Activated CD4-positive, alpha-beta T cell treated with anti-CD3 and anti-CD28 coated beads for 36 hours (primary cell): ENCODE data around the gene GJB2. TPM values are rescaled to one million over a fixed set of nuclear protein-coding genes. Genes with fewer than 3 reads are reported as not detected.
A peak's percentile ranks its signal among the peaks of the same experiment; 100 is the strongest.
"Not testable (repeated sequence)": the region's sequence is repeated elsewhere in the genome, so short reads cannot be mapped to it uniquely, and the experiment has no call there.

Source experiments
- ATAC-seq: fragments of 200-7000 bp; cut with Tn5 transposase; one replicate; pipeline ENCODE4 v1.10.0; 2021; ENCODE audit warnings: mild to moderate bottlenecking, moderate library complexity
- CTCF ChIA-PET: fragments of 350-600 bp; sonication (Branson Sonifier 250); formaldehyde crosslinking; loops from one replicate; lab custom pipeline; 2021; ENCODE audit warnings: antibody characterized with exemption; lab: Charles Lee
- POLR2A ChIA-PET: fragments of 350-600 bp; sonication (Branson Sonifier 250); formaldehyde crosslinking; loops from one replicate; lab custom pipeline; 2021; ENCODE audit warnings: antibody characterized with exemption, inconsistent platforms; lab: Charles Lee
- DNase-seq: peaks from one replicate; pipeline ENCODE4 v3.0.0-alpha.2; 2020
- H3K27ac Mint-ChIP-seq: one replicate; pipeline ENCODE4 v1.8.0; 2021; ENCODE audit warnings: mixed read lengths
- H3K27me3 Mint-ChIP-seq: one replicate; pipeline ENCODE4 v1.8.0; 2021; ENCODE audit warnings: mixed read lengths
- H3K36me3 Mint-ChIP-seq: one replicate; pipeline ENCODE4 v1.8.0; 2021; ENCODE audit warnings: low read depth, mixed read lengths
- H3K4me1 Mint-ChIP-seq: one replicate; pipeline ENCODE4 v1.8.0; 2021; ENCODE audit warnings: mixed read lengths
- H3K4me3 Mint-ChIP-seq: one replicate; pipeline ENCODE4 v1.8.0; 2021; ENCODE audit warnings: mild to moderate bottlenecking, moderate library complexity, mixed read lengths
- H3K9me3 Mint-ChIP-seq: one replicate; pipeline ENCODE4 v1.8.0; 2021; ENCODE audit warnings: low read depth, mixed read lengths
- intact Hi-C, 2 experiments: fragments of 100-400 bp; cut with DNase I in 1 of 2; cut with micrococcal nuclease in 1 of 2; formaldehyde crosslinking; loops; one replicate each; pipeline versions ENCODE4 v1.14.2 to v1.15.1; 2022 to 2024; cut with DNase I, micrococcal nuclease
- total RNA-seq, 2 experiments: library from RNA; stranded (reverse); gene quantifications; one replicate each; pipeline ENCODE4 v1.2.3, GENCODE V29; 2021

The GJB2 gene
- total RNA-seq, 2 experiments from 2014 or later = 9.0 to 9.9 TPM

- DNase-seq (peak; percentile 76), ATAC-seq (peak; percentile 33)
- ChIA-PET CTCF (interaction anchor here (0.6 to 2.3 kb wide), 6 partner anchors 19 to 100 kb away, joined by 3 to 5 read pairs (median 4); no protein-coding TSS in a partner anchor), POLR2A (no interaction called here)
- Mint-ChIP-seq H3K4me3 (peak overlapping the region; percentile 75), H3K9me3 (no peaks in the 10 kb centered on the region), H3K4me1 (peaks cover 15% of the 10 kb centered on the region), H3K27ac (no peak overlapping the region), H3K27me3 (peaks cover 42% of the 10 kb centered on the region), H3K36me3 (no peaks in the 10 kb centered on the region)
- intact Hi-C loops = loop anchor here (1.0 to 10.0 kb wide), 2 partner anchors 297 to 817 kb away; no protein-coding TSS in a partner anchor
These were observed 31.3 kb downstream of the GJB2 start for GRCh38 chr13:20161275-20161950.

DNA sequence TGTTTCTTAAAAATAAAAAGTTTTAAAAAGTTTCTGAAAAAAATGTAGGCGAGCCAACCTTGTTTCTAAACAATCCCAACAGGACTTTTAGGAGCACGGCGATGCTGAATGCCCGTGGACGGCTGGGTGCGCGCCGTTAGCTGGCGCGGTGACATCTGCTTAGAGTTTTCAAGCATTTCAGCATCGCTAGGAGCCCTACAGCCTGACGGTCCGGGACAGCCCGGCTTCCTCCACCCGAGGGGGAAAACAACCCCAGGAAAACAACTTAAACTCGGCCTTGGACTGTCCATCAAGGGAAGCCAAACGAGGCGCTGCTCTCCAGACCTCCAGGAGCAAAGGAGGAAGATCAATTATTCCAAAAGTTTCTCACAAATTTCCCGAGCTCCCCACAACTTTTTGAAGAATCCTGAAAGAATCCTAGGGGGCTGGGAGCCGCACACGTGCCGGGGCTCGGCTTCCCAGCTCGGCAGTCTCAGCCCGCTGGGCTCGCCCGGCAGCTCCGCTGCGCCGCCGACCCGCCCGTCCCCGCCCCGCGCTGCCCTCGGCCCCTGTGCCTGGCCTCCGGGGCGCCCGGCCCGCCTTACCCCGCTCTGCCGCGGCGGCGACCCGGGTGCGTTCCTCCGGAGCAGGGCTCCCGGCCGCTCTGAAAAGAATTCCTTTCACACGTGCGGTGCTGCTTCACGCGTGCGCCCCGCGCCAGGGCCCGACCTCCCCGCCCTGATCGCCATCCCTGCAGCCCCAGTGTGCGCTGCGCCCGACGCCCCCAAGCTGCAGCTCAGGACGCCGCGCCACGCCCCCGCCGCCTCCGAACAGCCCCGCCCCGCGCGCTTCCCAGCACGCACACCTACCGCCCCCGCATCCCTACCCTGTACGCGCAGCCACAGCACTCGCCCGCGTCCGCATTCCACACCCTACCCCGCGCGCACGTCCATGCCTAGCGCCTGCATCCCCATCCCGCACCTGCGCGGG lies 32.1 kb downstream of the GJB2 start, which contains the start of gene GJA3:
Gene GJA3, minus strand, starts transcription at position 747 of the 969 bp plus-strand sequence. CDS start 17,764 bp downstream, outside the sequence.
- intact Hi-C loops = loop anchor here (1.0 to 10.0 kb wide), 2 partner anchors 296 to 816 kb away; no protein-coding TSS in a partner anchor
- POLR2A ChIA-PET = no interaction called here
- peak within 1 kb of the TSS; percentile 75 for H3K4me3 Mint-ChIP-seq
- ATAC-seq (peak; percentile 52), DNase-seq (peak; percentile 78)
- no peaks in the 10 kb centered on the region for H3K9me3 Mint-ChIP-seq
- no peak within 1 kb of the TSS for H3K27ac Mint-ChIP-seq
- CTCF ChIA-PET = interaction anchor here (0.7 to 2.3 kb wide), 11 partner anchors 14 to 573 kb away, joined by 3 to 6 read pairs (median 4); no protein-coding TSS in a partner anchor
- no peaks in the 10 kb centered on the region for H3K36me3 Mint-ChIP-seq
- H3K4me1 Mint-ChIP-seq = peaks cover 15% of the 10 kb centered on the region
- peaks cover 38% of the 10 kb centered on the region for H3K27me3 Mint-ChIP-seq

DNA sequence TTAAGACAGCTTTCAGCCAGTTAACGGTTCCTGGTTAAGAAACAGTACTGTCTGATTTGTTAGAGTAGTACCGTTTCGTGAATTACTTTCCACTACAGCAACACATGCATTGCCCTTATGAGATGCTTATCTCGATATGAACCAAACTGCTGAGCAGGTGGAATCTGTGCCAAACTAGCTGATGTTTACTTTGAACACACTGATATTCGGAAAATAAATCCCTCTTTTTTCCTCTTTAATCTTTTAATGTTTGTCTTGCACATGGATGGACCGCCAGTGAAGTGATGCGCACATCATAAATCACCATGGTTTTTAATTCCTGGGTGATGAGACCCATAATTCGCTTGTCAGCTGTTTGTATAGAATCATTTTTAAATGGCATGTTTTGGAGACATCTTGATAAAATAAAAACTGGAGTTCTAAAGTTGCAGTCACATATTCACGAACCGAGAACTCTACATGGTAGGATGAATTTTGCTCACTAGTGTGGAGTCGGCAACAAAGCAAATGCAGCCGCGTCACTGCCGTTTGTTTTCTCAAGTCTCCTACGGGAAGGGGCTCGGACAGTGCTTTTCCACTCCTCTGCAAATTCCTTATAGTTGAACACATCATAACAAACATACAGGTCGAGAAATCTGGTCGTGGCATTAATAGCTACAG lies 33.0 kb downstream of the GJB2 start:
- Mint-ChIP-seq H3K9me3 (no peaks in the 10 kb centered on the region), H3K27ac (no peak overlapping the region), H3K4me1 (peaks cover 15% of the 10 kb centered on the region), H3K4me3 (peak overlapping the region; percentile 75), H3K36me3 (no peaks in the 10 kb centered on the region), H3K27me3 (peaks cover 37% of the 10 kb centered on the region)
- intact Hi-C loops = loop anchor here (1.0 to 10.0 kb wide), 2 partner anchors 20 to 815 kb away; no protein-coding TSS in a partner anchor
- ChIA-PET POLR2A (no interaction called here), CTCF (interaction anchor here (0.6 to 2.3 kb wide), 11 partner anchors 10 to 781 kb away, joined by 3 to 6 read pairs (median 3); no protein-coding TSS in a partner anchor)
- no peak for ATAC-seq
- no peak for DNase-seq

GRCh38 chr13:20157151-20157796 lies 35.5 kb downstream of the GJB2 start:
- H3K27me3 Mint-ChIP-seq = peaks cover 33% of the 10 kb centered on the region
- H3K4me3 Mint-ChIP-seq = no peak overlapping the region
- no peak overlapping the region for H3K27ac Mint-ChIP-seq

GRCh38 chr13:20156702-20157101 lies 36.0 kb downstream of the GJB2 start:
- intact Hi-C loops = no loop called here
- Mint-ChIP-seq H3K9me3 (no peaks in the 10 kb centered on the region), H3K36me3 (no peaks in the 10 kb centered on the region), H3K27me3 (peaks cover 28% of the 10 kb centered on the region), H3K4me3 (no peak overlapping the region), H3K4me1 (peaks cover 9% of the 10 kb centered on the region), H3K27ac (no peak overlapping the region)
- POLR2A ChIA-PET = interaction anchor here (0.6 kb wide), 1 partner anchor 30 kb away, joined by 4 read pairs; no protein-coding TSS in a partner anchor
- ATAC-seq (no peak), DNase-seq (no peak)
- CTCF ChIA-PET = interaction anchor here (0.5 to 1.0 kb wide), 7 partner anchors 10 to 1516 kb away, joined by 3 to 4 read pairs (median 3); no protein-coding TSS in a partner anchor

More at GRCh38 chr13:20157151-20157796, 35.5 kb downstream of the GJB2 start:
- ChIA-PET CTCF (interaction anchor here (0.6 to 1.0 kb wide), 5 partner anchors 10 to 1516 kb away, joined by 3 to 4 read pairs (median 3); no protein-coding TSS in a partner anchor), POLR2A (interaction anchor here (0.6 to 0.7 kb wide), 2 partner anchors 30 to 37 kb away, joined by 3 to 4 read pairs; no protein-coding TSS in a partner anchor)
- H3K4me1 Mint-ChIP-seq = peaks cover 11% of the 10 kb centered on the region
- H3K9me3 Mint-ChIP-seq = no peaks in the 10 kb centered on the region
- intact Hi-C loops = no loop called here
- no peaks in the 10 kb centered on the region for H3K36me3 Mint-ChIP-seq
- DNase-seq (no peak), ATAC-seq (no peak)

- CTCF ChIA-PET = interaction anchor here (0.6 kb wide), 1 partner anchor 52 kb away, joined by 3 read pairs; no protein-coding TSS in a partner anchor
- intact Hi-C loops, ATAC-seq, H3K9me3 Mint-ChIP-seq, DNase-seq, H3K4me1 Mint-ChIP-seq, H3K27ac Mint-ChIP-seq, H3K36me3 Mint-ChIP-seq, H3K4me3 Mint-ChIP-seq: not testable (repeated sequence)
- H3K27me3 Mint-ChIP-seq = peaks cover 26% of the 10 kb centered on the region
- POLR2A ChIA-PET = interaction anchor here (1.0 kb wide), 1 partner anchor 10 kb away, joined by 3 read pairs; no protein-coding TSS in a partner anchor
These were observed 39.4 kb downstream of the GJB2 start for GRCh38 chr13:20153290-20153689.

DNA sequence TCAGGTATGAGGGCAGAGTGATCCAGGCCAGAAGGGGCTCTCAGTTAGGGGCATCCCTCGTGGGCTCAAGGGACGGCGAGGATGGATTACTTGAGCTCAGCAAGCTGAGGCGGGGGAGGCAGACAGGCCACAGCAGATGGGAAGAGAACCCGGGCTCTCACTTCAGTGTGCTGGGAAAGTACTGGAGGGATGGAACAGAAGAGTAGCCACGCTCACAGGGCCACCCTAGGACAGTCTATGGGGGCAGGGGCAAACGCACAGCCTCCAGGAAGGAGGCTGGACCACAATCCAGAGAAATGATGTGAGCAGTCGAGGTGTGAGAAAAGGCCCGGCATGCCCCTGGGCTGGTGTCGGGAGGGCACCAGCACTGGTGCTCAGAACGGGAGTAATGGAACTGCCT lies 41.1 kb downstream of the GJB2 start:
- peaks cover 24% of the 10 kb centered on the region for H3K27me3 Mint-ChIP-seq
- no peak overlapping the region for H3K27ac Mint-ChIP-seq
- no peak overlapping the region for H3K4me3 Mint-ChIP-seq
- no peak for ATAC-seq
- no peaks in the 10 kb centered on the region for H3K36me3 Mint-ChIP-seq
- ChIA-PET POLR2A (interaction anchor here (0.7 kb wide), 2 partner anchors 349 to 742 kb away, joined by 3 read pairs; no protein-coding TSS in a partner anchor), CTCF (interaction anchor here (0.9 to 1.2 kb wide), 2 partner anchors 168 to 342 kb away, joined by 3 read pairs; no protein-coding TSS in a partner anchor)
- intact Hi-C loops = no loop called here
- no peak for DNase-seq
- no peaks in the 10 kb centered on the region for H3K9me3 Mint-ChIP-seq
- H3K4me1 Mint-ChIP-seq = no peaks in the 10 kb centered on the region

DNA sequence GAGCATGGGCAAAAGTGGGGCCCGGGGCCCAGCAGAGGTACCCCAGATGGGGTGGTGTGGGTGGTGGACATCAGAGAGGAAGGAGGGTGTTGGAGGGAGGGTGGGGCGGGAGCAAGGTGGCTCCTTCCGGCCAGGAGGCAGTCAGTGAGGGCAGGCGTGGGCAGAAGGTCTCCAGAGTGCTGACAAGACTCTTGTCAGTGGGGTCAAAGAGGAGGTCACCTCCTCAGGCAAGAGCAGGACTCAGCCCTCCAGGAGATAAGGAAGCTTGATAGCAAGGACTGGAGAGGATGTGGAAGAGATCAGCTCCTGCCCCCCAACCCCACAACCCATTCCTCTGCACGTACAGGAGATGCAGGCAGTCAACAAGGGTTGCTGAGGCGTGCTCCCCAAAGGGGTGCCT lies 41.7 kb downstream of the GJB2 start:
- Mint-ChIP-seq H3K4me3 (no peak overlapping the region), H3K9me3 (no peaks in the 10 kb centered on the region), H3K36me3 (no peaks in the 10 kb centered on the region), H3K4me1 (no peaks in the 10 kb centered on the region), H3K27me3 (peaks cover 24% of the 10 kb centered on the region), H3K27ac (no peak overlapping the region)
- CTCF ChIA-PET = no interaction called here
- intact Hi-C loops = no loop called here
- ATAC-seq = no peak
- no peak for DNase-seq
- POLR2A ChIA-PET = no interaction called here

GRCh38 chr13:20150561-20150960 lies 42.2 kb downstream of the GJB2 start:
- Mint-ChIP-seq H3K4me3 (no peak overlapping the region), H3K27ac (no peak overlapping the region), H3K36me3 (no peaks in the 10 kb centered on the region), H3K4me1 (no peaks in the 10 kb centered on the region), H3K27me3 (peaks cover 22% of the 10 kb centered on the region), H3K9me3 (no peaks in the 10 kb centered on the region)
- intact Hi-C loops = no loop called here
- no peak for ATAC-seq
- no peak for DNase-seq
- POLR2A ChIA-PET = no interaction called here
- CTCF ChIA-PET = no interaction called here

GRCh38 chr13:20149762-20150161 lies 43.0 kb downstream of the GJB2 start:
- ChIA-PET POLR2A (interaction anchor here (0.6 kb wide), 1 partner anchor 162 kb away, joined by 3 read pairs; no protein-coding TSS in a partner anchor), CTCF (interaction anchor here (0.8 kb wide), 1 partner anchor 10 kb away, joined by 4 read pairs; no protein-coding TSS in a partner anchor)
- Mint-ChIP-seq H3K4me3 (no peak overlapping the region), H3K9me3 (no peaks in the 10 kb centered on the region), H3K27ac (no peak overlapping the region), H3K36me3 (no peaks in the 10 kb centered on the region), H3K27me3 (peaks cover 22% of the 10 kb centered on the region), H3K4me1 (no peaks in the 10 kb centered on the region)
- intact Hi-C loops = no loop called here
- DNase-seq (no peak), ATAC-seq (no peak)
